Muscle of leg (tissue), 11 donors: ENCODE measurements around the gene REPS1. TPM values are rescaled to one million over a fixed set of nuclear protein-coding genes. Genes with fewer than 3 reads are reported as not detected.

Experiments
- DNase-seq: peaks from one replicate; pipeline ENCODE4 v3.0.0; 2013
- H3K27ac ChIP-seq: one replicate; pipeline ENCODE4 v1.5.1; 2013; ENCODE audit warnings: mild to moderate bottlenecking, low read length, control low read depth
- H3K27me3 ChIP-seq: one replicate; pipeline ENCODE4 v1.6.1; 2013; ENCODE audit warnings: low read length; ENCODE audit not compliant: control insufficient read depth, insufficient read depth
- H3K36me3 ChIP-seq: one replicate; pipeline ENCODE4 v1.6.1; 2013; ENCODE audit warnings: low read length; ENCODE audit not compliant: control insufficient read depth, insufficient read depth
- H3K4me1 ChIP-seq: one replicate; pipeline ENCODE4 v1.6.1; 2013; ENCODE audit warnings: low read length; ENCODE audit not compliant: control insufficient read depth, insufficient read depth
- H3K4me3 ChIP-seq: one replicate; pipeline ENCODE4 v1.5.1; 2013; ENCODE audit warnings: low read length, control low read depth
- H3K9me3 ChIP-seq: replicated peaks from 2 replicates; pipeline ENCODE4 v1.6.1; 2013; ENCODE audit warnings: low read depth, low read length; ENCODE audit not compliant: control insufficient read depth
- WGBS: methylation state at CpG from one replicate; pipeline ENCODE4 v1.1.5; 2013; ENCODE audit warnings: missing lambda C conversion rate; ENCODE audit not compliant: insufficient coverage; 5-methylcytosine and 5-hydroxymethylcytosine counted together
- polyA plus RNA-seq, 8 donors: library from polyadenylated mRNA; unstranded; fragments of 120-200 nt; gene quantifications; one replicate each; pipeline versions ENCODE4 v1.2.1 to v1.2.3, GENCODE V29; 2013; ENCODE audit warnings: inconsistent platforms in 1 of 8, low replicate concordance in 1 of 8; ENCODE audit not compliant: insufficient read length in 8 of 8, insufficient read depth in 1 of 8
- total RNA-seq: library from RNA; stranded (reverse); fragments of 120-200 nt; gene quantifications from one replicate; pipeline ENCODE4 v1.2.4, GENCODE V29; 2013

Gene REPS1
- total and polyA plus RNA-seq, 9 donors = 28.2 to 49.9 (median 40.9) TPM

GRCh38 chr6:138988469-138988834 lies 399 bp upstream of the REPS1 start:
- no peaks in the 10 kb centered on the region for H3K36me3 ChIP-seq
- H3K27ac ChIP-seq = peak overlapping the region; percentile 66
- no peaks in the 10 kb centered on the region for H3K27me3 ChIP-seq
- 10% methylated on average over 2 of the region's 11 CpGs for WGBS
- H3K4me1 ChIP-seq = peaks cover 8% of the 10 kb centered on the region
- H3K4me3 ChIP-seq = peak overlapping the region; percentile 90
- DNase-seq = no peak
- no peaks in the 10 kb centered on the region for H3K9me3 ChIP-seq

GRCh38 chr6:138987080-138987642 lies 892 bp downstream of the REPS1 start:
- Histone ChIP-seq H3K9me3 (no peaks in the 10 kb centered on the region), H3K4me3 (peak overlapping the region; percentile 90), H3K27ac (peak overlapping the region; percentile 62), H3K36me3 (no peaks in the 10 kb centered on the region), H3K27me3 (no peaks in the 10 kb centered on the region), H3K4me1 (peaks cover 8% of the 10 kb centered on the region)
- under 1% methylated on average over 34 of the region's 35 CpGs for WGBS
- DNase-seq = peak; percentile 33

GRCh38 chr6:138986578-138986977 lies 1.5 kb downstream of the REPS1 start:
- WGBS = 17% methylated on average over 3 of the region's 3 CpGs
- DNase-seq = peak; percentile 21
- Histone ChIP-seq H3K4me3 (peak overlapping the region; percentile 90), H3K9me3 (no peaks in the 10 kb centered on the region), H3K4me1 (peaks cover 8% of the 10 kb centered on the region), H3K36me3 (no peaks in the 10 kb centered on the region), H3K27me3 (no peaks in the 10 kb centered on the region), H3K27ac (peak overlapping the region; percentile 62)

- no peaks in the 10 kb centered on the region for H3K9me3 ChIP-seq
- no peaks in the 10 kb centered on the region for H3K27me3 ChIP-seq
- H3K27ac ChIP-seq = no peak overlapping the region
- WGBS = no CpG with 5 or more reads among the region's 2 CpGs
- H3K4me3 ChIP-seq = no peak overlapping the region
- H3K4me1 ChIP-seq = peaks cover 4% of the 10 kb centered on the region
- no peaks in the 10 kb centered on the region for H3K36me3 ChIP-seq
- DNase-seq = no peak
Measured at GRCh38 chr6:138981416-138981815, 6.6 kb downstream of the REPS1 start.

- Histone ChIP-seq H3K4me3 (no peak overlapping the region), H3K27me3 (no peaks in the 10 kb centered on the region), H3K27ac (no peak overlapping the region), H3K9me3 (no peaks in the 10 kb centered on the region), H3K36me3 (no peaks in the 10 kb centered on the region), H3K4me1 (no peaks in the 10 kb centered on the region)
- 79% methylated on average over 5 of the region's 5 CpGs for WGBS
- DNase-seq = no peak
Measured at GRCh38 chr6:138979813-138980668, 8.0 kb downstream of the REPS1 start.

GRCh38 chr6:138979365-138979764 lies 8.7 kb downstream of the REPS1 start:
- Histone ChIP-seq H3K27me3 (no peaks in the 10 kb centered on the region), H3K4me3 (no peak overlapping the region), H3K4me1 (no peaks in the 10 kb centered on the region), H3K36me3 (no peaks in the 10 kb centered on the region), H3K27ac (no peak overlapping the region), H3K9me3 (no peaks in the 10 kb centered on the region)
- DNase-seq = no peak
- WGBS = 42% methylated on average over 2 of the region's 2 CpGs

GRCh38 chr6:138978229-138978628 lies 9.8 kb downstream of the REPS1 start:
- 92% methylated on average over 4 of the region's 4 CpGs for WGBS
- Histone ChIP-seq H3K27me3 (no peaks in the 10 kb centered on the region), H3K4me3 (no peak overlapping the region), H3K27ac (no peak overlapping the region), H3K36me3 (no peaks in the 10 kb centered on the region), H3K9me3 (no peaks in the 10 kb centered on the region), H3K4me1 (peaks cover 2% of the 10 kb centered on the region)
- DNase-seq = no peak

GRCh38 chr6:138977646-138978167 lies 10.3 kb downstream of the REPS1 start:
- no peak overlapping the region for H3K4me3 ChIP-seq
- peaks cover 2% of the 10 kb centered on the region for H3K4me1 ChIP-seq
- no CpG with 5 or more reads among the region's 1 CpG for WGBS
- H3K27ac ChIP-seq = no peak overlapping the region
- no peaks in the 10 kb centered on the region for H3K36me3 ChIP-seq
- no peak for DNase-seq
- no peaks in the 10 kb centered on the region for H3K27me3 ChIP-seq
- no peaks in the 10 kb centered on the region for H3K9me3 ChIP-seq

- WGBS = no CpG with 5 or more reads among the region's 2 CpGs
- no peak overlapping the region for H3K27ac ChIP-seq
- H3K4me3 ChIP-seq = no peak overlapping the region
- no peaks in the 10 kb centered on the region for H3K9me3 ChIP-seq
- no peaks in the 10 kb centered on the region for H3K27me3 ChIP-seq
- peaks cover 2% of the 10 kb centered on the region for H3K4me1 ChIP-seq
- DNase-seq = no peak
- H3K36me3 ChIP-seq = no peaks in the 10 kb centered on the region
Measured at GRCh38 chr6:138977242-138977641, 10.8 kb downstream of the REPS1 start.

GRCh38 chr6:138975815-138976214 lies 12.2 kb downstream of the REPS1 start:
- no CpG with 5 or more reads among the region's 4 CpGs for WGBS
- no peak overlapping the region for H3K4me3 ChIP-seq
- H3K4me1 ChIP-seq = peaks cover 6% of the 10 kb centered on the region
- no peaks in the 10 kb centered on the region for H3K36me3 ChIP-seq
- H3K27ac ChIP-seq = no peak overlapping the region
- H3K27me3 ChIP-seq = no peaks in the 10 kb centered on the region
- H3K9me3 ChIP-seq = no peaks in the 10 kb centered on the region
- DNase-seq = no peak
